HepG2 (cell line): ENCODE results near the gene ANXA10. TPM values are rescaled to one million over a fixed set of nuclear protein-coding genes. Genes with fewer than 3 reads are reported as not detected.

Experiments
- ATAC-seq: fragments of 200-7000 bp; cut with Tn5 transposase; 3 replicates; pipeline ENCODE4 v1.9.1; 2020; ENCODE audit warnings: mild to moderate bottlenecking, moderate library complexity
- BruUV-seq: library from RNA; stranded (reverse); fragments of 400-500 nt; replicated peaks from 2 replicates; lab custom pipeline; 2021; lab: Mats Ljungman, UMichigan
- CTCF ChIA-PET: fragments of 300-600 bp; formaldehyde crosslinking; extraction: SDS; loops from one replicate; lab custom pipeline; 2021; ENCODE audit warnings: low total read pairs, inconsistent platforms, low intra/inter-chr PET ratio; lab: Yijun Ruan, JAX
- POLR2A ChIA-PET: fragments of 350-600 bp; sonication (Branson Sonifier 250); formaldehyde crosslinking; loops from one replicate; lab custom pipeline; 2020; ENCODE audit warnings: antibody characterized with exemption, inconsistent platforms; lab: Yijun Ruan, JAX
- DNase-seq: peaks from one replicate; pipeline ENCODE4 v3.0.0-alpha.2; 2015; ENCODE audit warnings: low spot score
- FAIRE-seq: peaks from 3 replicates; lab custom pipeline; 2011; peaks lifted over from hg19 to GRCh38; lab: Jason Lieb, UNC
- H2AFZ ChIP-seq: one replicate; pipeline ENCODE4 v1.6.1; 2011; ENCODE audit warnings: low read length, inconsistent platforms
- H3K27ac ChIP-seq: fragments of 300-600 bp; 3 replicates; pipeline ENCODE4 v1.8.0; 2011; ENCODE audit warnings: mixed run types, mild to moderate bottlenecking, mixed read lengths, low read length, inconsistent platforms; ENCODE audit not compliant: insufficient read depth; ENCODE audit errors: extremely low read length
- H3K27me3 ChIP-seq, 2 experiments: fragments of 200-600 bp in 1 of 2; 2 replicates in 1 of 2; 3 replicates in 1 of 2; pipeline versions ENCODE4 v1.6.0 to v1.8.0; 2011; ENCODE audit warnings: low read length in 2 of 2, mild to moderate bottlenecking in 2 of 2, moderate library complexity in 2 of 2, inconsistent platforms in 1 of 2; ENCODE audit not compliant: insufficient read depth in 2 of 2, control insufficient read depth in 1 of 2
- H3K36me3 ChIP-seq, 2 experiments: fragments of 200-600 bp in 1 of 2; replicated peaks in 1 of 2; 2 replicates in 1 of 2; 3 replicates in 1 of 2; pipeline versions ENCODE4 v1.5.1 to v1.8.0; 2011; ENCODE audit warnings: low read length in 2 of 2, inconsistent platforms in 1 of 2; ENCODE audit not compliant: insufficient read depth in 2 of 2, control insufficient read depth in 1 of 2
- H3K4me1 ChIP-seq: 2 replicates; pipeline ENCODE4 v1.5.1; 2012; ENCODE audit warnings: low read length, inconsistent platforms; ENCODE audit not compliant: insufficient read depth
- H3K4me2 ChIP-seq: 2 replicates; pipeline ENCODE4 v1.6.0; 2011; ENCODE audit warnings: low read depth, low read length, inconsistent platforms
- H3K4me3 ChIP-seq, 3 experiments: fragments of 200-600 bp in 1 of 3; sonication (generic), shearing (Covaris generic) in 1 of 3; replicated peaks in 1 of 3; 2 replicates each; pipeline ENCODE4 v1.5.1; 2011 to 2016; ENCODE audit warnings: low read length in 3 of 3, inconsistent platforms in 2 of 3, low read depth in 2 of 3, mild to moderate bottlenecking in 2 of 3, control low read depth in 1 of 3, mixed read lengths in 1 of 3; ENCODE audit not compliant: insufficient read depth in 1 of 3
- H3K79me2 ChIP-seq: one replicate; pipeline ENCODE4 v1.6.1; 2011; ENCODE audit warnings: low read length, inconsistent platforms; ENCODE audit not compliant: insufficient read depth
- H3K9ac ChIP-seq: 2 replicates; pipeline ENCODE4 v1.6.0; 2011; ENCODE audit warnings: mild to moderate bottlenecking, low read depth, low read length, inconsistent platforms; ENCODE audit not compliant: insufficient read depth
- H3K9me3 ChIP-seq: 2 replicates; pipeline ENCODE4 v1.5.1; 2012; ENCODE audit warnings: mild to moderate bottlenecking, low read length
- H4K20me1 ChIP-seq: 2 replicates; pipeline ENCODE4 v1.6.0; 2011; ENCODE audit warnings: inconsistent platforms, mild to moderate bottlenecking, low read length, moderate library complexity; ENCODE audit not compliant: insufficient read depth
- ATF1 ChIP-seq: IDR thresholded peaks from 2 replicates; pipeline ENCODE4 v1.6.1; 2016; ENCODE audit warnings: mild to moderate bottlenecking, control low read depth
- BCL6 ChIP-seq: IDR thresholded peaks from 2 replicates; pipeline ENCODE4 v1.6.1; 2016; ENCODE audit warnings: missing genetic modification reagents, missing compliant biosample characterization
- CERS6 ChIP-seq: sonication (generic); formaldehyde crosslinking; IDR thresholded peaks from 2 replicates; pipeline ENCODE4 v1.5.0; 2020; ENCODE audit warnings: missing genetic modification reagents
- FOSL2 ChIP-seq: sonication (generic); formaldehyde crosslinking; IDR thresholded peaks from 2 replicates; pipeline ENCODE4 v1.4.0; 2020; ENCODE audit warnings: missing genetic modification reagents
- FOXO1 ChIP-seq: sonication (generic); formaldehyde crosslinking; IDR thresholded peaks from 2 replicates; pipeline ENCODE4 v1.4.0; 2020; ENCODE audit warnings: missing genetic modification reagents
- FUBP1 ChIP-seq: sonication (generic); formaldehyde crosslinking; IDR thresholded peaks from 2 replicates; pipeline ENCODE4 v1.5.1; 2020; ENCODE audit warnings: missing genetic modification reagents, mild to moderate bottlenecking, borderline replicate concordance
- HOXD1 ChIP-seq: sonication (generic); formaldehyde crosslinking; IDR thresholded peaks from 2 replicates; pipeline ENCODE4 v1.5.0; 2020; ENCODE audit warnings: missing genetic modification reagents
- IRX3 ChIP-seq: sonication (generic); formaldehyde crosslinking; IDR thresholded peaks from 2 replicates; pipeline ENCODE4 v1.8.1; 2023; ENCODE audit warnings: mild to moderate bottlenecking, low read depth, missing genetic modification reagents, borderline replicate concordance
- NCOA5 ChIP-seq: sonication (generic); formaldehyde crosslinking; IDR thresholded peaks from 2 replicates; pipeline ENCODE4 v1.4.0; 2020; ENCODE audit warnings: missing genetic modification reagents
- SMAD3 ChIP-seq: sonication (generic); formaldehyde crosslinking; IDR thresholded peaks from 2 replicates; pipeline ENCODE4 v1.4.0; 2020; ENCODE audit warnings: missing genetic modification reagents
- SNAPC5 ChIP-seq: sonication (generic); formaldehyde crosslinking; IDR thresholded peaks from 2 replicates; pipeline ENCODE4 v1.8.1; 2023; ENCODE audit warnings: mild to moderate bottlenecking, missing genetic modification reagents, borderline replicate concordance
- TBP ChIP-seq: sonication (generic); formaldehyde crosslinking; IDR thresholded peaks from 2 replicates; pipeline ENCODE4 v1.5.0; 2020; ENCODE audit warnings: missing genetic modification reagents
- THYN1 ChIP-seq: sonication (generic); formaldehyde crosslinking; IDR thresholded peaks from 2 replicates; pipeline ENCODE4 v1.8.1; 2023; ENCODE audit warnings: low read depth, mild to moderate bottlenecking, moderate library complexity, missing genetic modification reagents, borderline replicate concordance
- TMF1 ChIP-seq: sonication (generic); formaldehyde crosslinking; IDR thresholded peaks from 2 replicates; pipeline ENCODE4 v1.8.1; 2022; ENCODE audit warnings: low read depth, missing genetic modification reagents
- ZBTB7B ChIP-seq: sonication (generic); formaldehyde crosslinking; IDR thresholded peaks from 2 replicates; pipeline ENCODE4 v1.4.0; 2020; ENCODE audit warnings: missing genetic modification reagents
- ZC3H13 ChIP-seq: sonication (generic); formaldehyde crosslinking; IDR thresholded peaks from 2 replicates; pipeline ENCODE4 v1.8.1; 2023; ENCODE audit warnings: mild to moderate bottlenecking, missing genetic modification reagents, moderate library complexity
- ZFX ChIP-seq: sonication (generic); formaldehyde crosslinking; IDR thresholded peaks from 2 replicates; pipeline ENCODE4 v1.4.0; 2020; ENCODE audit warnings: mild to moderate bottlenecking, low read depth, missing genetic modification reagents, moderate library complexity
- ZMAT3 ChIP-seq: sonication (generic); formaldehyde crosslinking; conservative IDR thresholded peaks from 2 replicates; pipeline ENCODE4 v1.7.0; 2021; ENCODE audit warnings: missing genetic modification reagents
- ZNF367 ChIP-seq: sonication (generic); formaldehyde crosslinking; IDR thresholded peaks from 2 replicates; pipeline ENCODE4 v1.4.0; 2020; ENCODE audit warnings: missing genetic modification reagents, borderline replicate concordance
- ZNF547 ChIP-seq: sonication (generic); formaldehyde crosslinking; IDR thresholded peaks from 2 replicates; pipeline ENCODE4 v1.5.1; 2020; ENCODE audit warnings: mild to moderate bottlenecking, missing genetic modification reagents
- ZNF619 ChIP-seq: sonication (generic); formaldehyde crosslinking; IDR thresholded peaks from 2 replicates; pipeline ENCODE4 v1.4.0; 2020; ENCODE audit warnings: mild to moderate bottlenecking, missing genetic modification reagents
- ZNF777 ChIP-seq: sonication (generic); formaldehyde crosslinking; IDR thresholded peaks from 2 replicates; pipeline ENCODE4 v1.4.0; 2020; ENCODE audit warnings: missing genetic modification reagents
- ZNF790 ChIP-seq: sonication (generic); formaldehyde crosslinking; IDR thresholded peaks from 2 replicates; pipeline ENCODE4 v1.8.0; 2022; ENCODE audit warnings: missing genetic modification reagents, mild to moderate bottlenecking, borderline replicate concordance
- ZNF850 ChIP-seq: sonication (generic); formaldehyde crosslinking; conservative IDR thresholded peaks from 2 replicates; pipeline ENCODE4 v1.9.0; 2021; ENCODE audit warnings: mild to moderate bottlenecking, missing genetic modification reagents
- WGBS: methylation state at CpG from one replicate; pipeline ENCODE4 v1.1.6; 2017; ENCODE audit warnings: low lambda C conversion rate; 5-methylcytosine and 5-hydroxymethylcytosine counted together
- in situ Hi-C: cut with HindIII; loops from 2 replicates; pipeline ENCODE4 v1.10.0; 2017; ENCODE audit warnings: low pct_unique_long_range_greater_than_20kb; ENCODE audit not compliant: extremely low pct_ligation_motif_present
- intact Hi-C: fragments of 100-400 bp; cut with micrococcal nuclease; formaldehyde crosslinking; loops from one replicate; pipeline ENCODE4 v1.10.0; 2022; ENCODE audit not compliant: unreplicated experiment
- polyA plus RNA-seq, 8 experiments: library from polyadenylated mRNA; depleted of rRNA in 3 of 8; stranded (reverse) in 7 of 8; unstranded in 1 of 8; fragments of >200 nt; fragmentation: Illumina TruSeq in 4 of 8; extraction: Trizol in 4 of 8; gene quantifications; 2 replicates each; pipeline versions ENCODE4 v1.2.1 to v1.2.3, GENCODE V29; 2011 to 2016; ENCODE audit warnings: low read depth in 4 of 8, missing spikeins in 1 of 8, mixed read lengths in 1 of 8; ENCODE audit not compliant: insufficient read depth in 1 of 8
- total RNA-seq, 5 experiments: library from RNA; depleted of rRNA; stranded (reverse); fragments of >200 nt; fragmentation: Illumina TruSeq; extraction: Trizol; gene quantifications; 2 replicates each; pipeline ENCODE4 v1.2.3, GENCODE V29; 2016; ENCODE audit warnings: low read depth in 1 of 5

ANXA10 gene
- total and polyA plus RNA-seq, 2 of the 13 experiments (the other 11 are each of a cell fraction or from before 2014, with no cell fraction given) = 0.08 TPM; not detected in 1

GRCh38 chr4:168128601-168129000, 36.3 kb downstream of the ANXA10 start (continued):
- TF ChIP-seq ZFX (no peak), ZNF850 (CRISPR knock-in tag) (no peak), ZNF547 (CRISPR knock-in tag) (no peak), SNAPC5 (CRISPR knock-in tag) (no peak), ZNF790 (CRISPR knock-in tag) (no peak), ZNF619 (CRISPR knock-in tag) (no peak), ZNF367 (CRISPR knock-in tag) (no peak), SMAD3 (CRISPR knock-in tag) (no peak), HOXD1 (CRISPR knock-in tag) (no peak), ZBTB7B (CRISPR knock-in tag) (no peak), CERS6 (CRISPR knock-in tag) (no peak)

GRCh38 chr4:168129046-168129772, 36.9 kb downstream of the ANXA10 start:
- Histone ChIP-seq H4K20me1 (no peaks in the 10 kb centered on the region), H3K27me3 (no peaks in the 10 kb centered on the region), H3K27ac (no peak overlapping the region), H3K9me3 (no peaks in the 10 kb centered on the region), H3K4me3 (no peak overlapping the region), H3K9ac (no peak overlapping the region), H3K79me2 (no peaks in the 10 kb centered on the region), H3K4me2 (no peak overlapping the region), H3K4me1 (no peaks in the 10 kb centered on the region), H3K36me3 (no peaks in the 10 kb centered on the region), H2AFZ (no peak overlapping the region)
- intact Hi-C loops (no loop called here), in situ Hi-C loops (no loop called here)
- BruUV-seq = no TSS peak
- WGBS = 1% methylated on average over 6 of the region's 6 CpGs
- DNase-seq (no peak), FAIRE-seq (no peak), ATAC-seq (no peak)
- ChIA-PET POLR2A (no interaction called here), CTCF (no interaction called here)
- TF ChIP-seq TMF1 (CRISPR knock-in tag) (no peak), FOXO1 (no peak), BCL6 (CRISPR knock-in tag) (no peak), NCOA5 (CRISPR knock-in tag) (no peak), ZC3H13 (CRISPR knock-in tag) (no peak), FOSL2 (CRISPR knock-in tag) (no peak), ATF1 (CRISPR knock-in tag) (no peak), FUBP1 (CRISPR knock-in tag) (no peak), THYN1 (CRISPR knock-in tag) (no peak), ZMAT3 (CRISPR knock-in tag) (no peak), TBP (CRISPR knock-in tag) (no peak), ZNF777 (CRISPR knock-in tag) (no peak), IRX3 (no peak)
